GM23248 (cell line): ENCODE measurements around the gene SULT4A1.

Source experiments
- EZH2 ChIP-seq: fragments of 200-600 bp; sonication (generic); IDR thresholded peaks from 2 replicates; pipeline ENCODE4 v1.6.1; 2018; ENCODE audit warnings: antibody characterized with exemption, mild to moderate bottlenecking; ENCODE audit not compliant: insufficient read depth, poor library complexity, severe bottlenecking
- EZH2phosphoT487 ChIP-seq: fragments of 200-600 bp; sonication (generic); IDR thresholded peaks from 2 replicates; pipeline ENCODE4 v1.6.1; 2018; ENCODE audit warnings: antibody characterized with exemption, moderate library complexity, mild to moderate bottlenecking, low read depth; ENCODE audit not compliant: insufficient read depth

DNA sequence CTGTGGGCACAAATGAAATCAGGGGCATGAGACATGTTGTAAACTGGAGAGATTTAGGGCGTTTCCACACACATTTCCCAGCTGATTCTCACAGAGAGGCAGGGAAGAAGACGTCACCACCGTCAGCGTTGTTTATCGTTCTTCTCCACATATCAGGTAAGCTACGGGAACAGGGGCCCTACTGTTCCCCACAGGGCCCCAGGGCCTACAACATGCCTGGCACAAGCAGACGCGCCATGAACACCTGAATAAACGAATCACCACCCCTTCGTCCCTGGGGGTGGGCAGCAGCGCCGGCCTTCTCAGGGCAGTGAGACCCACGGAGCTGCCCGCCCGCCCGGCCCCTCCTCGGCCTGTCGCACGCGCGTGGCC is 50.5 kb downstream of the SULT4A1 start:
- no peak for TF ChIP-seq EZH2phosphoT487
- no peak for TF ChIP-seq EZH2
